K562 (cell line): ENCODE measurements around the gene SS18L1. TPM values are rescaled to one million over a fixed set of nuclear protein-coding genes. Genes with fewer than 3 reads are reported as not detected.

Experiments
- BCOR ChIP-seq: fragments of 450-650 bp; IDR thresholded peaks from 2 replicates; pipeline ENCODE4 v1.6.1; 2016
- DDX20 ChIP-seq: fragments of 450-650 bp; IDR thresholded peaks from 2 replicates; pipeline ENCODE4 v1.6.1; 2016; ENCODE audit warnings: missing genetic modification characterization, low read depth, mild to moderate bottlenecking, missing compliant biosample characterization, moderate library complexity
- KLF16 ChIP-seq: IDR thresholded peaks from 2 replicates; pipeline ENCODE4 v1.6.1; 2016; ENCODE audit warnings: antibody characterized with exemption
- L3MBTL2 ChIP-seq: fragments of 450-650 bp; IDR thresholded peaks from 2 replicates; pipeline ENCODE4 v1.6.1; 2016; ENCODE audit warnings: mild to moderate bottlenecking, moderate library complexity
- NFE2L1 ChIP-seq: fragments of 450-650 bp; IDR thresholded peaks from 2 replicates; pipeline ENCODE4 v1.6.1; 2016; ENCODE audit warnings: missing genetic modification characterization, low read depth, mild to moderate bottlenecking, missing compliant biosample characterization, moderate library complexity, borderline replicate concordance
- POLR2H ChIP-seq: IDR thresholded peaks from 2 replicates; pipeline ENCODE4 v1.6.1; 2016; ENCODE audit warnings: missing genetic modification characterization, low read depth, mild to moderate bottlenecking, control low read depth, missing compliant biosample characterization, moderate library complexity
- SIX5 ChIP-seq, 2 experiments: IDR thresholded peaks; 2 replicates each; pipeline ENCODE4 v1.6.1; 2011; ENCODE audit warnings: low read length in 2 of 2, borderline replicate concordance in 1 of 2, low read depth in 1 of 2, mild to moderate bottlenecking in 1 of 2, moderate library complexity in 1 of 2; ENCODE audit not compliant: insufficient read depth in 1 of 2
- ZFP36 ChIP-seq: fragments of 150-350 bp; IDR thresholded peaks from 2 replicates; pipeline ENCODE4 v1.6.1; 2018; ENCODE audit warnings: low read length, low read depth; ENCODE audit not compliant: partially characterized antibody
- ZNF384 ChIP-seq: IDR thresholded peaks from 2 replicates; pipeline ENCODE4 v1.6.1; 2012; ENCODE audit warnings: low read depth, low read length, improper control_type of control experiment
- polyA plus RNA-seq, 8 experiments: library from polyadenylated mRNA; depleted of rRNA in 4 of 8; stranded (reverse) in 5 of 8; unstranded in 3 of 8; fragments of >200 nt; fragmentation: Nextera tagmentation in 2 of 8; fragmentation: Illumina TruSeq in 1 of 8; extraction: Ambion mirVana in 2 of 8; extraction: Trizol in 1 of 8; gene quantifications; 2 replicates each; pipeline versions ENCODE4 v1.2.1 to v1.2.3, GENCODE V29; 2011 to 2014; ENCODE audit warnings: inconsistent platforms in 1 of 8, missing spikeins in 1 of 8
- total RNA-seq, 7 experiments: library from RNA; depleted of rRNA in 6 of 7; stranded (reverse); fragments of >200 nt in 6 of 7; fragmentation: Illumina TruSeq in 2 of 7; extraction: Trizol in 2 of 7; gene quantifications; 2 replicates each; pipeline versions ENCODE4 v1.2.1 to v1.2.3, GENCODE V29; 2011 to 2021; ENCODE audit warnings: low replicate concordance in 1 of 7
- TF ChIP-seq, protein P1 (sequence below), 2 experiments: fragments of 450-650 bp; formaldehyde crosslinking in 1 of 2; IDR thresholded peaks; 2 replicates each; pipeline versions ENCODE4 v1.4.0 to v1.6.1; 2014 to 2020; ENCODE audit warnings: mild to moderate bottlenecking in 2 of 2, borderline replicate concordance in 1 of 2, low read depth in 1 of 2
- TF ChIP-seq, protein P2 (sequence below): fragments of 450-650 bp; formaldehyde crosslinking; IDR thresholded peaks from 2 replicates; pipeline ENCODE4 v1.4.0; 2020; ENCODE audit warnings: mild to moderate bottlenecking, mixed read lengths
- TF ChIP-seq, protein P3 (sequence below), 2 experiments: fragments of 450-650 bp; IDR thresholded peaks; 2 replicates each; pipeline ENCODE4 v1.6.1; 2016
- TF ChIP-seq, protein P4 (sequence below): sonication (generic); formaldehyde crosslinking; IDR thresholded peaks from 2 replicates; pipeline ENCODE4 v1.9.0; 2022; ENCODE audit warnings: mild to moderate bottlenecking, missing genetic modification reagents
- TF ChIP-seq, protein P5 (sequence below): sonication (generic); formaldehyde crosslinking; IDR thresholded peaks from 2 replicates; pipeline ENCODE4 v1.8.1; 2023; ENCODE audit warnings: mild to moderate bottlenecking, missing genetic modification reagents

Gene SS18L1
- total and polyA plus RNA-seq, 9 of the 15 experiments (the other 6 are each of a cell fraction or from before 2014, with no cell fraction given) = 2.7 to 28.3 (median 15.1) TPM

DNA sequence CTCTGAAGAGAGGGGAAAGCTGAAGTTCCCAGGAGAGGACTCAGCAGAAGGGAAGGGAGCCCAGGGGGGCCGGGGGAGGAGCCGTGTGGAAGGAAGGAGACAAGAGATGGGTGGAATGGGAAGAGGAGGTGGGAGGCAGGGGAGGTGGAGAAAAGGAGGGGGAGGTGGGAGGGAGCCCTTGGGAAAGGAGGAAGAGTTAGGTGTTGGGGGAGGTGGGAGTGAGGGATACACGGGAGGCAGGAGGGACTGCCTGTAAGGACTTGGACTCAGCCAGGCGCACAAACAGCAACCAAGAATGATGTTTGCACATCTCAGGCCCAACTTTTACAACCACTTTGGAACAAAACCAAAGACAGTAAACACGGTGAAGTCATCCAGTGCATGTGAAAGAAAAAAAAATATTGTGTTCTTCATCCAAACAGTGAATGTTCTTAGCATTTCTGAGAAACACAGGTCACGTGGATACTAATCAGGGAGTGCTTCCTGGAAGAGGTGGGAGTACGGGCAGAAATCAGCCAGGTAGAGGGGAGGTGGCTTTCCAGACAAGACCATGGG is 38.7 kb upstream of the SS18L1 start (continued):
- TF ChIP-seq, protein P1, sequence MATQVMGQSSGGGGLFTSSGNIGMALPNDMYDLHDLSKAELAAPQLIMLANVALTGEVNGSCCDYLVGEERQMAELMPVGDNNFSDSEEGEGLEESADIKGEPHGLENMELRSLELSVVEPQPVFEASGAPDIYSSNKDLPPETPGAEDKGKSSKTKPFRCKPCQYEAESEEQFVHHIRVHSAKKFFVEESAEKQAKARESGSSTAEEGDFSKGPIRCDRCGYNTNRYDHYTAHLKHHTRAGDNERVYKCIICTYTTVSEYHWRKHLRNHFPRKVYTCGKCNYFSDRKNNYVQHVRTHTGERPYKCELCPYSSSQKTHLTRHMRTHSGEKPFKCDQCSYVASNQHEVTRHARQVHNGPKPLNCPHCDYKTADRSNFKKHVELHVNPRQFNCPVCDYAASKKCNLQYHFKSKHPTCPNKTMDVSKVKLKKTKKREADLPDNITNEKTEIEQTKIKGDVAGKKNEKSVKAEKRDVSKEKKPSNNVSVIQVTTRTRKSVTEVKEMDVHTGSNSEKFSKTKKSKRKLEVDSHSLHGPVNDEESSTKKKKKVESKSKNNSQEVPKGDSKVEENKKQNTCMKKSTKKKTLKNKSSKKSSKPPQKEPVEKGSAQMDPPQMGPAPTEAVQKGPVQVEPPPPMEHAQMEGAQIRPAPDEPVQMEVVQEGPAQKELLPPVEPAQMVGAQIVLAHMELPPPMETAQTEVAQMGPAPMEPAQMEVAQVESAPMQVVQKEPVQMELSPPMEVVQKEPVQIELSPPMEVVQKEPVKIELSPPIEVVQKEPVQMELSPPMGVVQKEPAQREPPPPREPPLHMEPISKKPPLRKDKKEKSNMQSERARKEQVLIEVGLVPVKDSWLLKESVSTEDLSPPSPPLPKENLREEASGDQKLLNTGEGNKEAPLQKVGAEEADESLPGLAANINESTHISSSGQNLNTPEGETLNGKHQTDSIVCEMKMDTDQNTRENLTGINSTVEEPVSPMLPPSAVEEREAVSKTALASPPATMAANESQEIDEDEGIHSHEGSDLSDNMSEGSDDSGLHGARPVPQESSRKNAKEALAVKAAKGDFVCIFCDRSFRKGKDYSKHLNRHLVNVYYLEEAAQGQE (IDR thresholded peaks at IDR 0.05; ENCODE audit: borderline replicate concordance) = no peak
- TF ChIP-seq, protein P1 (CRISPR knock-in tag; IDR thresholded peaks at IDR 0.05; ENCODE audit: low read depth) = no peak
- TF ChIP-seq ZFP36 = peak; percentile 89
- TF ChIP-seq SIX5 (IDR thresholded peaks at IDR 0.05; ENCODE audit: borderline replicate concordance in 1 of 2, insufficient read depth in 1 of 2, low read depth in 1 of 2, low read length in 2 of 2) = no peak
- TF ChIP-seq, protein P2, sequence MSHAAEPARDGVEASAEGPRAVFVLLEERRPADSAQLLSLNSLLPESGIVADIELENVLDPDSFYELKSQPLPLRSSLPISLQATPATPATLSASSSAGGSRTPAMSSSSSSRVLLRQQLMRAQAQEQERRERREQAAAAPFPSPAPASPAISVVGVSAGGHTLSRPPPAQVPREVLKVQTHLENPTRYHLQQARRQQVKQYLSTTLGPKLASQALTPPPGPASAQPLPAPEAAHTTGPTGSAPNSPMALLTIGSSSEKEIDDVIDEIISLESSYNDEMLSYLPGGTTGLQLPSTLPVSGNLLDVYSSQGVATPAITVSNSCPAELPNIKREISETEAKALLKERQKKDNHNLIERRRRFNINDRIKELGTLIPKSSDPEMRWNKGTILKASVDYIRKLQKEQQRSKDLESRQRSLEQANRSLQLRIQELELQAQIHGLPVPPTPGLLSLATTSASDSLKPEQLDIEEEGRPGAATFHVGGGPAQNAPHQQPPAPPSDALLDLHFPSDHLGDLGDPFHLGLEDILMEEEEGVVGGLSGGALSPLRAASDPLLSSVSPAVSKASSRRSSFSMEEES (CRISPR knock-in tag) = peak; percentile 2; the same call in 1 of the 2 replicates
- no peak for TF ChIP-seq KLF16
- TF ChIP-seq NFE2L1 (tag) = no peak
- no peak for TF ChIP-seq DDX20 (tag)
- TF ChIP-seq, protein P3, sequence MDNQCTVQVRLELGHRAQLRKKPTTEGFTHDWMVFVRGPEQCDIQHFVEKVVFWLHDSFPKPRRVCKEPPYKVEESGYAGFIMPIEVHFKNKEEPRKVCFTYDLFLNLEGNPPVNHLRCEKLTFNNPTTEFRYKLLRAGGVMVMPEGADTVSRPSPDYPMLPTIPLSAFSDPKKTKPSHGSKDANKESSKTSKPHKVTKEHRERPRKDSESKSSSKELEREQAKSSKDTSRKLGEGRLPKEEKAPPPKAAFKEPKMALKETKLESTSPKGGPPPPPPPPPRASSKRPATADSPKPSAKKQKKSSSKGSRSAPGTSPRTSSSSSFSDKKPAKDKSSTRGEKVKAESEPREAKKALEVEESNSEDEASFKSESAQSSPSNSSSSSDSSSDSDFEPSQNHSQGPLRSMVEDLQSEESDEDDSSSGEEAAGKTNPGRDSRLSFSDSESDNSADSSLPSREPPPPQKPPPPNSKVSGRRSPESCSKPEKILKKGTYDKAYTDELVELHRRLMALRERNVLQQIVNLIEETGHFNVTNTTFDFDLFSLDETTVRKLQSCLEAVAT (IDR thresholded peaks at IDR 0.05) = no peak
- TF ChIP-seq ZNF384 = no peak
- TF ChIP-seq, protein P4, sequence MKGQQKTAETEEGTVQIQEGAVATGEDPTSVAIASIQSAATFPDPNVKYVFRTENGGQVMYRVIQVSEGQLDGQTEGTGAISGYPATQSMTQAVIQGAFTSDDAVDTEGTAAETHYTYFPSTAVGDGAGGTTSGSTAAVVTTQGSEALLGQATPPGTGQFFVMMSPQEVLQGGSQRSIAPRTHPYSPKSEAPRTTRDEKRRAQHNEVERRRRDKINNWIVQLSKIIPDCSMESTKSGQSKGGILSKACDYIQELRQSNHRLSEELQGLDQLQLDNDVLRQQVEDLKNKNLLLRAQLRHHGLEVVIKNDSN (CRISPR knock-in tag) = 0 out of 2 replicates have a peak, but pooled peaks have one; percentile 28
- TF ChIP-seq L3MBTL2 = no peak
- TF ChIP-seq, protein P5, sequence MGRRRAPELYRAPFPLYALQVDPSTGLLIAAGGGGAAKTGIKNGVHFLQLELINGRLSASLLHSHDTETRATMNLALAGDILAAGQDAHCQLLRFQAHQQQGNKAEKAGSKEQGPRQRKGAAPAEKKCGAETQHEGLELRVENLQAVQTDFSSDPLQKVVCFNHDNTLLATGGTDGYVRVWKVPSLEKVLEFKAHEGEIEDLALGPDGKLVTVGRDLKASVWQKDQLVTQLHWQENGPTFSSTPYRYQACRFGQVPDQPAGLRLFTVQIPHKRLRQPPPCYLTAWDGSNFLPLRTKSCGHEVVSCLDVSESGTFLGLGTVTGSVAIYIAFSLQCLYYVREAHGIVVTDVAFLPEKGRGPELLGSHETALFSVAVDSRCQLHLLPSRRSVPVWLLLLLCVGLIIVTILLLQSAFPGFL (CRISPR knock-in tag) = no peak
- TF ChIP-seq POLR2H (tag) = no peak
- TF ChIP-seq BCOR = peak; percentile 51; the same call in 1 of the 2 replicates
